Measurements from ENCODE around the gene KLHL25. TPM values are rescaled to one million over a fixed set of nuclear protein-coding genes. Genes with fewer than 3 reads are reported as not detected.

KLHL25 gene
- total RNA-seq, 2 donors from 2014 or later, result 6.6 to 12.7 TPM

- intact Hi-C loops (cut with DNase I), result no loop called here
- DNase-seq, result no peak
- no peak overlapping the region for H3K27ac ChIP-seq
- H3K9me3 ChIP-seq, result no peaks in the 10 kb centered on the region
- no peak for TF ChIP-seq CTCF (IDR thresholded peaks at IDR 0.05)
- H3K4me3 ChIP-seq, result no peak overlapping the region
- H3K36me3 ChIP-seq, result no peaks in the 10 kb centered on the region
- H3K9ac ChIP-seq (ENCODE audit: low read depth in 2 of 2, low read length in 2 of 2), result no peak overlapping the region
- H3K27me3 ChIP-seq, result no peaks in the 10 kb centered on the region
- H3K4me1 ChIP-seq, result no peaks in the 10 kb centered on the region
Measured at GRCh38 chr15:85760531-85761371, 34.0 kb downstream of the KLHL25 start.

- intact Hi-C loops (cut with DNase I), result no loop called here
- Histone ChIP-seq H3K4me1 (no peaks in the 10 kb centered on the region), H3K27me3 (no peaks in the 10 kb centered on the region), H3K4me3 (no peak overlapping the region), H3K27ac (no peak overlapping the region), H3K36me3 (no peaks in the 10 kb centered on the region), H3K9me3 (no peaks in the 10 kb centered on the region), H3K9ac (ENCODE audit: low read depth in 2 of 2, low read length in 2 of 2) (no peak overlapping the region)
- no peak for TF ChIP-seq CTCF (IDR thresholded peaks at IDR 0.05)
- no peak for DNase-seq
Measured at GRCh38 chr15:85760049-85760448, 34.7 kb downstream of the KLHL25 start.

GRCh38 chr15:85759376-85759775 is 35.3 kb downstream of the KLHL25 start:
- Histone ChIP-seq H3K9ac (ENCODE audit: low read depth in 2 of 2, low read length in 2 of 2) (no peak overlapping the region), H3K4me3 (no peak overlapping the region), H3K27me3 (no peaks in the 10 kb centered on the region), H3K4me1 (no peaks in the 10 kb centered on the region), H3K27ac (no peak overlapping the region), H3K9me3 (no peaks in the 10 kb centered on the region), H3K36me3 (no peaks in the 10 kb centered on the region)
- intact Hi-C loops (cut with DNase I), result no loop called here
- TF ChIP-seq CTCF (IDR thresholded peaks at IDR 0.05), result no peak
- DNase-seq, result no peak

- intact Hi-C loops (cut with DNase I), result no loop called here
- no peak for DNase-seq
- no peak for TF ChIP-seq CTCF (IDR thresholded peaks at IDR 0.05)
- Histone ChIP-seq H3K27ac (no peak overlapping the region), H3K4me3 (no peak overlapping the region), H3K4me1 (no peaks in the 10 kb centered on the region), H3K36me3 (no peaks in the 10 kb centered on the region), H3K27me3 (no peaks in the 10 kb centered on the region), H3K9ac (ENCODE audit: low read depth in 2 of 2, low read length in 2 of 2) (no peak overlapping the region), H3K9me3 (no peaks in the 10 kb centered on the region)
Measured at GRCh38 chr15:85758655-85758978, 36.1 kb downstream of the KLHL25 start.

GRCh38 chr15:85757939-85758654 is 36.6 kb downstream of the KLHL25 start:
- H3K4me1 ChIP-seq, result no peaks in the 10 kb centered on the region
- TF ChIP-seq CTCF (IDR thresholded peaks at IDR 0.05), result no peak
- no peak overlapping the region for H3K4me3 ChIP-seq
- H3K27ac ChIP-seq, result no peak overlapping the region
- H3K9me3 ChIP-seq, result no peaks in the 10 kb centered on the region
- H3K27me3 ChIP-seq, result no peaks in the 10 kb centered on the region
- H3K9ac ChIP-seq (ENCODE audit: low read depth in 2 of 2, low read length in 2 of 2), result no peak overlapping the region
- no peaks in the 10 kb centered on the region for H3K36me3 ChIP-seq
- DNase-seq, result no peak
- intact Hi-C loops (cut with DNase I), result no loop called here
